ENCODE data around the gene HK2. TPM values are rescaled to one million over a fixed set of nuclear protein-coding genes. Genes with fewer than 3 reads are reported as not detected.

Gene HK2
- total and polyA plus RNA-seq, 2 of the 4 experiments (the other 2 are of a cell fraction), result 17.4 to 20.9 TPM

DNA sequence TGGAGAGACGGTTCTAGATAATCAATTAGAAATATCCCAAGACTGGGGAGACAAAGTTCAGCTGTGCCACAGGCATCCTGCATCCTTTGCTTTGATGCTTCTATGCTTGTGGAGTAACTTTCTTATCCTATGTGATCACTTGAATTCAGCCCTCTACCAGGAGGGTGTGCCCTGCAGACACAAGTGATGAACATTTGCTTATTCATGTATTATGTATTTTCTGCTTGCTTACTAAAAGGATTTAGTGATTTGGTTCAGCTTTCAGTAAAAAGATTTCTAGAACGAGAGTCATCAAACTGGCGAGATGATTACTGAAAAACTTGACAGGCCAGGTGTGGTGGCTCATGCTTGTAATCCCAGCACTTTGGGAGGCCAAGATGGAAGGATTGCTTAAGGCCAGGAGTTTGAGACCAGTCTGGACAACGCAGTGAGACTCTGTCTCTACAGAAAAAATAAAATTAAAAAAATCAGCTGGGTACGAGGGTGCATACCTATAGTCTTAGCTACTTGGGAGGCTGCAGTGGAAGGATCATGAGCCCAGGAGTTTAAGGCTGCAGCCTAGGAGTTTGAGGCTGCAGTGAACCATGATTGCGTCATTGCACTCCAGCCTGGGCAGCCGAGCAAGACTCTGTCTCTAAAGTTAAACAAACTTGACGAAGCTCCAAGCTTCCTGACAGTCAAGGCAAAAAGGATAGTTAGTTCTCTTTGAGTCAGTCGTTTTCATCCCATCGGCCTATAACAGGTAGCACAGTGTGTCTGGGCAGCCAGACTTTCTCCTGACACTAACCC, 13.3 kb downstream of the HK2 start:
- intact Hi-C loops (cut with micrococcal nuclease), result no loop called here
- H3K23ac ChIP-seq (ENCODE audit: low read depth, low read length), result peak overlapping the region; percentile 26; the same call in 1 of the 2 replicates
- H2AK9ac ChIP-seq (replicated peaks; ENCODE audit: low read depth, low read length, poor library complexity), result no peak overlapping the region
- no peak overlapping the region for H3K27ac ChIP-seq (ENCODE audit: insufficient read depth, low read length)
- no peak overlapping the region for H4K5ac ChIP-seq (ENCODE audit: low read depth, low read length)
- DNase-seq (peak; percentile 26), ATAC-seq (ENCODE audit: low read depth) (no peak)
- peaks cover 35 to 97% of the 10 kb centered on the region in 2 experiments for H3K79me1 ChIP-seq (ENCODE audit: low read depth in 1 of 2, low read length in 2 of 2)
- H3K56ac ChIP-seq (ENCODE audit: extremely low read depth, insufficient read depth, low read length), result no peak overlapping the region
- no peak overlapping the region for H2AFZ ChIP-seq (replicated peaks; ENCODE audit: low read length, poor library complexity)
- H2AK5ac ChIP-seq (ENCODE audit: low read depth, low read length), result no peak overlapping the region; the same call in 1 of the 2 replicates
- H3K9me1 ChIP-seq (ENCODE audit: insufficient read depth, low read length), result peaks cover 64% of the 10 kb centered on the region
- no peak overlapping the region for H2BK5ac ChIP-seq (ENCODE audit: low read depth, low read length, poor library complexity, severe bottlenecking)
- H3K9ac ChIP-seq (ENCODE audit: low read depth, low read length), result no peak overlapping the region
- H2BK120ac ChIP-seq (ENCODE audit: low read depth, low read length), result no peak overlapping the region
- H3K4me1 ChIP-seq (ENCODE audit: control insufficient read depth, insufficient read depth, low read length), result peaks cover 62% of the 10 kb centered on the region
- H3K9me3 ChIP-seq (ENCODE audit: control insufficient read depth, insufficient read depth, low read length), result no peaks in the 10 kb centered on the region
- H3K14ac ChIP-seq (replicated peaks; ENCODE audit: low read depth, low read length), result no peak overlapping the region; the same call in 1 of the 2 replicates
- peaks cover 76% of the 10 kb centered on the region for H4K20me1 ChIP-seq (ENCODE audit: insufficient read depth, low read length)
- no peak overlapping the region; the same call in 1 of the 2 replicates for H3K4ac ChIP-seq (ENCODE audit: low read depth, low read length)
- H3K18ac ChIP-seq (ENCODE audit: low read depth, low read length), result no peak overlapping the region
- H2BK15ac ChIP-seq (ENCODE audit: low read depth, low read length), result 0 out of 3 replicates have a peak overlapping the region, but pooled peaks have one; percentile 15
- 72% methylated on average over 6 of the region's 10 CpGs; no CpG with 5 or more reads in 1 of the 2 experiments for WGBS, 2 experiments (ENCODE audit: extremely low coverage in 2 of 2, insufficient read length in 1 of 2)
- H2BK20ac ChIP-seq (ENCODE audit: low read depth, low read length), result peak overlapping the region; percentile 8; the same call in 1 of the 2 replicates
- ChIA-PET POLR2A (ENCODE audit: unreplicated experiment) (interaction anchor here (0.6 kb wide), 1 partner anchor 247 kb away, joined by 3 read pairs; no protein-coding TSS in a partner anchor), CTCF (interaction anchor here (1.7 kb wide), 1 partner anchor 11 kb away, joined by 4 read pairs; no protein-coding TSS in a partner anchor)
- TF ChIP-seq CEBPB (IDR thresholded peaks at IDR 0.05; ENCODE audit: low read depth, low read length), result peak; percentile 94
- TF ChIP-seq, protein P1, sequence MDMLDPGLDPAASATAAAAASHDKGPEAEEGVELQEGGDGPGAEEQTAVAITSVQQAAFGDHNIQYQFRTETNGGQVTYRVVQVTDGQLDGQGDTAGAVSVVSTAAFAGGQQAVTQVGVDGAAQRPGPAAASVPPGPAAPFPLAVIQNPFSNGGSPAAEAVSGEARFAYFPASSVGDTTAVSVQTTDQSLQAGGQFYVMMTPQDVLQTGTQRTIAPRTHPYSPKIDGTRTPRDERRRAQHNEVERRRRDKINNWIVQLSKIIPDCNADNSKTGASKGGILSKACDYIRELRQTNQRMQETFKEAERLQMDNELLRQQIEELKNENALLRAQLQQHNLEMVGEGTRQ (IDR thresholded peaks at IDR 0.05; ENCODE audit: low read depth, low read length), result no peak
- in situ Hi-C loops (cut with MboI; ENCODE audit: low sequenced_read_pairs), result no loop called here
- no peak overlapping the region for H3K4me3 ChIP-seq (ENCODE audit: insufficient read depth, low read depth, low read length)
- dilution Hi-C loops (cut with HindIII; ENCODE audit: low sequenced_read_pairs, unreplicated experiment), result no loop called here
- H3K27me3 ChIP-seq (ENCODE audit: control insufficient read depth, insufficient read depth, low read length), result no peaks in the 10 kb centered on the region
- H3K4me2 ChIP-seq (ENCODE audit: low read depth, low read length), result no peak overlapping the region
- no peak overlapping the region for H4K8ac ChIP-seq (ENCODE audit: low read depth in 2 of 2, low read length in 2 of 2)
- H4K91ac ChIP-seq (ENCODE audit: insufficient read depth, low read depth, low read length), result no peak overlapping the region
- BruUV-seq (replicated peaks), result no TSS peak
- H3K36me3 ChIP-seq (ENCODE audit: control insufficient read depth, insufficient read depth, low read length), result peaks cover 2% of the 10 kb centered on the region; the same call in 1 of the 2 replicates

All from IMR-90 (cell line).